H1 (cell line): ENCODE data around the gene P3H3. TPM values are rescaled to one million over a fixed set of nuclear protein-coding genes. Genes with fewer than 3 reads are reported as not detected.
A peak's percentile ranks its signal among the peaks of the same experiment; 100 is the strongest.

ENCODE experiments used
- CTCF ChIA-PET: fragments of 300-600 bp; sonication (Branson Sonifier 250); formaldehyde crosslinking; loops from one replicate; lab custom pipeline; 2021; ENCODE audit not compliant: partially characterized antibody; lab: Charles Lee
- POLR2A ChIA-PET: fragments of 300-600 bp; sonication (Branson Sonifier 250); formaldehyde crosslinking; loops from one replicate; lab custom pipeline; 2021; ENCODE audit warnings: inconsistent platforms; ENCODE audit not compliant: partially characterized antibody; lab: Charles Lee
- DNase-seq, 2 experiments: peaks; one replicate each; pipeline versions ENCODE4 v3.0.0 to v3.0.0-alpha.2; 2010 to 2022; ENCODE audit warnings: low spot score in 2 of 2, low read depth in 1 of 2, mixed read lengths in 1 of 2
- FAIRE-seq: peaks from 2 replicates; lab custom pipeline; 2011; peaks lifted over from hg19 to GRCh38; lab: Jason Lieb, UNC
- H2AFZ ChIP-seq: 2 replicates; pipeline ENCODE4 v1.8.1; 2012; ENCODE audit warnings: low read length, inconsistent platforms
- H2AK5ac ChIP-seq: 2 replicates; pipeline ENCODE4 v1.6.1; 2013; ENCODE audit warnings: low read depth, low read length
- H2BK120ac ChIP-seq: replicated peaks from 2 replicates; pipeline ENCODE3; 2013; ENCODE audit warnings: low read depth, low read length, inconsistent platforms
- H2BK12ac ChIP-seq: 2 replicates; pipeline ENCODE4 v1.6.1; 2013; ENCODE audit warnings: low read depth, low read length
- H2BK15ac ChIP-seq: 2 replicates; pipeline ENCODE4 v1.6.1; 2013; ENCODE audit warnings: low read length
- H2BK20ac ChIP-seq: 2 replicates; pipeline ENCODE4 v1.6.1; 2013; ENCODE audit warnings: low read length
- H2BK5ac ChIP-seq: 2 replicates; pipeline ENCODE4 v1.6.1; 2013; ENCODE audit warnings: low read depth, low read length
- H3K14ac ChIP-seq: 2 replicates; pipeline ENCODE4 v1.6.1; 2013; ENCODE audit warnings: inconsistent platforms; ENCODE audit not compliant: insufficient read length
- H3K18ac ChIP-seq: 2 replicates; pipeline ENCODE4 v1.6.1; 2013; ENCODE audit warnings: low read length; ENCODE audit errors: extremely low read depth
- H3K23ac ChIP-seq: 2 replicates; pipeline ENCODE4 v1.6.1; 2013; ENCODE audit warnings: inconsistent platforms; ENCODE audit not compliant: insufficient read length
- H3K23me2 ChIP-seq: 2 replicates; pipeline ENCODE4 v1.6.1; 2013; ENCODE audit warnings: low read depth, low read length
- H3K27ac ChIP-seq: 2 replicates; pipeline ENCODE4 v1.6.1; 2011; ENCODE audit warnings: low read depth, low read length, inconsistent platforms
- H3K27me3 ChIP-seq, 4 experiments: replicated peaks in 1 of 4; 1 replicate in 1 of 4; 2 replicates in 3 of 4; pipeline versions ENCODE4 v1.6.1 to v1.8.1; 2011 to 2013; ENCODE audit warnings: low read length in 3 of 4, mild to moderate bottlenecking in 3 of 4, inconsistent platforms in 2 of 4, mixed read lengths in 2 of 4, moderate library complexity in 1 of 4; ENCODE audit not compliant: control insufficient read depth in 3 of 4, insufficient read depth in 3 of 4; ENCODE audit errors: extremely low read depth in 1 of 4
- H3K36me3 ChIP-seq, 4 experiments: 2 replicates each; pipeline versions ENCODE4 v1.6.1 to v1.8.1; 2011 to 2013; ENCODE audit warnings: mild to moderate bottlenecking in 4 of 4, low read length in 3 of 4, moderate library complexity in 2 of 4, control low read depth in 1 of 4, inconsistent platforms in 1 of 4; ENCODE audit not compliant: insufficient read depth in 4 of 4, control insufficient read depth in 2 of 4
- H3K4ac ChIP-seq: replicated peaks from 2 replicates; pipeline ENCODE3; 2013; ENCODE audit warnings: low read length, low read depth, mixed read lengths, inconsistent platforms; ENCODE audit not compliant: insufficient read length
- H3K4me1 ChIP-seq, 4 experiments: replicated peaks in 1 of 4; 1 replicate in 1 of 4; 2 replicates in 3 of 4; pipeline versions ENCODE4 v1.6.1 to v1.8.1; 2011 to 2013; ENCODE audit warnings: low read length in 3 of 4, inconsistent platforms in 2 of 4, mixed read lengths in 1 of 4; ENCODE audit not compliant: insufficient read depth in 4 of 4, control insufficient read depth in 3 of 4
- H3K4me2 ChIP-seq, 2 experiments: 2 replicates each; pipeline versions ENCODE4 v1.6.1 to v1.8.1; 2011 to 2013; ENCODE audit warnings: low read depth in 2 of 2, low read length in 2 of 2, control low read depth in 1 of 2, inconsistent platforms in 1 of 2, mild to moderate bottlenecking in 1 of 2; ENCODE audit not compliant: insufficient read depth in 1 of 2
- H3K4me3 ChIP-seq, 4 experiments: fragments of 200-600, 300-600 bp in 1 of 4; sonication (generic), shearing (Covaris generic), sonication (Bioruptor Twin) in 1 of 4; 2 replicates each; pipeline versions ENCODE4 v1.5.1 to v1.8.1; 2011 to 2016; ENCODE audit warnings: low read length in 4 of 4, low read depth in 3 of 4, control low read depth in 2 of 4, inconsistent platforms in 2 of 4, mild to moderate bottlenecking in 2 of 4, mixed read lengths in 1 of 4, moderate library complexity in 1 of 4; ENCODE audit not compliant: insufficient read depth in 2 of 4; ENCODE audit errors: extremely low read depth in 1 of 4
- H3K56ac ChIP-seq: replicated peaks from 2 replicates; pipeline ENCODE3; 2013; ENCODE audit warnings: low read depth, mild to moderate bottlenecking, mixed read lengths, low read length, inconsistent platforms; ENCODE audit not compliant: insufficient read length
- H3K79me1 ChIP-seq: 2 replicates; pipeline ENCODE4 v1.6.1; 2013; ENCODE audit warnings: low read depth, low read length, control low read depth
- H3K79me2 ChIP-seq, 2 experiments: 2 replicates each; pipeline versions ENCODE4 v1.6.1 to v1.8.1; 2012 to 2013; ENCODE audit warnings: low read length in 2 of 2, mild to moderate bottlenecking in 2 of 2, inconsistent platforms in 1 of 2; ENCODE audit not compliant: insufficient read depth in 2 of 2, control insufficient read depth in 1 of 2
- H3K9ac ChIP-seq, 4 experiments: replicated peaks in 1 of 4; 1 replicate in 1 of 4; 2 replicates in 3 of 4; pipeline versions ENCODE4 v1.6.1 to v1.8.1; 2011 to 2013; ENCODE audit warnings: low read depth in 3 of 4, low read length in 3 of 4, control low read depth in 2 of 4, mild to moderate bottlenecking in 2 of 4, moderate library complexity in 2 of 4, inconsistent platforms in 1 of 4; ENCODE audit errors: extremely low read depth in 1 of 4
- H3K9me3 ChIP-seq, 2 experiments: 2 replicates each; pipeline versions ENCODE4 v1.6.1 to v1.8.1; 2012 to 2013; ENCODE audit warnings: mild to moderate bottlenecking in 2 of 2, moderate library complexity in 2 of 2, control low read depth in 1 of 2, inconsistent platforms in 1 of 2, low read depth in 1 of 2, low read length in 1 of 2, mixed read lengths in 1 of 2; ENCODE audit not compliant: insufficient read depth in 2 of 2
- H4K20me1 ChIP-seq, 2 experiments: replicated peaks in 1 of 2; 2 replicates each; pipeline versions ENCODE3 to v1.8.1; 2011 to 2013; ENCODE audit warnings: inconsistent platforms in 2 of 2, low read length in 2 of 2, mild to moderate bottlenecking in 1 of 2; ENCODE audit not compliant: insufficient read depth in 2 of 2, control insufficient read depth in 1 of 2
- H4K5ac ChIP-seq: 2 replicates; pipeline ENCODE4 v1.6.1; 2013; ENCODE audit warnings: low read length, low read depth, mixed read lengths, inconsistent platforms; ENCODE audit not compliant: insufficient read length
- H4K8ac ChIP-seq: 2 replicates; pipeline ENCODE4 v1.8.0; 2013; ENCODE audit warnings: mild to moderate bottlenecking, moderate library complexity, low read length, inconsistent platforms; ENCODE audit not compliant: insufficient read depth; ENCODE audit errors: extremely low read depth
- H4K91ac ChIP-seq: replicated peaks from 2 replicates; pipeline ENCODE3; 2013; ENCODE audit warnings: low read length, mixed read lengths, inconsistent platforms; ENCODE audit not compliant: insufficient read length
- EZH2 ChIP-seq: fragments of 200-600 bp; sonication (generic); IDR thresholded peaks from 2 replicates; pipeline ENCODE4 v1.7.1; 2012; ENCODE audit warnings: low read depth, mild to moderate bottlenecking, moderate library complexity, low read length, inconsistent platforms; ENCODE audit not compliant: severe bottlenecking
- GABPA ChIP-seq: IDR thresholded peaks from 2 replicates; pipeline ENCODE4 v1.6.1; 2011; ENCODE audit warnings: mild to moderate bottlenecking, low read length, moderate library complexity, borderline replicate concordance; ENCODE audit not compliant: insufficient read depth
- MAFK ChIP-seq: IDR thresholded peaks from 2 replicates; pipeline ENCODE4 v1.6.1; 2012; ENCODE audit warnings: low read depth, mild to moderate bottlenecking, improper control_type of control experiment, low read length
- RAD21 ChIP-seq, 2 experiments: IDR thresholded peaks in 1 of 2; conservative IDR thresholded peaks in 1 of 2; 2 replicates each; pipeline ENCODE4 v1.6.1; 2011; ENCODE audit warnings: low read depth in 2 of 2, low read length in 2 of 2, improper control_type of control experiment in 1 of 2, inconsistent platforms in 1 of 2, mild to moderate bottlenecking in 1 of 2, moderate library complexity in 1 of 2
- RFX5 ChIP-seq: IDR thresholded peaks from 2 replicates; pipeline ENCODE4 v1.6.1; 2011; ENCODE audit warnings: low read depth, low read length, improper control_type of control experiment, borderline replicate concordance
- SIN3A ChIP-seq, 2 experiments: IDR thresholded peaks in 1 of 2; conservative IDR thresholded peaks in 1 of 2; 2 replicates each; pipeline ENCODE4 v1.6.1; 2011 to 2012; ENCODE audit warnings: low read length in 2 of 2, improper control_type of control experiment in 1 of 2, low read depth in 1 of 2, mild to moderate bottlenecking in 1 of 2
- SIRT6 ChIP-seq: IDR thresholded peaks from one replicate; pipeline ENCODE4 v1.7.1; 2012; ENCODE audit warnings: low read length, inconsistent platforms
- SIX5 ChIP-seq: IDR thresholded peaks from 2 replicates; pipeline ENCODE4 v1.6.1; 2011; ENCODE audit warnings: mild to moderate bottlenecking, low read depth, low read length
- TCF12 ChIP-seq: IDR thresholded peaks from 2 replicates; pipeline ENCODE4 v1.6.1; 2011; ENCODE audit warnings: low read depth, mild to moderate bottlenecking, low read length
- ZNF274 ChIP-seq: IDR thresholded peaks from 2 replicates; pipeline ENCODE4 v1.7.0; 2012; ENCODE audit warnings: low read length, borderline replicate concordance; ENCODE audit errors: extremely low read depth
- WGBS, 2 experiments: shearing (Covaris generic) in 1 of 2; methylation state at CpG; one replicate each; pipeline versions ENCODE4 v1.1.6 to v1.1.7; 2013 to 2015; ENCODE audit warnings: low lambda C conversion rate in 2 of 2, mixed read lengths in 2 of 2, inconsistent platforms in 1 of 2, low coverage in 1 of 2, missing lambda C conversion rate in 1 of 2; ENCODE audit not compliant: insufficient replicate concordance in 2 of 2, insufficient coverage in 1 of 2, insufficient read length in 1 of 2; ENCODE audit errors: extremely low coverage in 1 of 2, missing lambda C conversion rate in 1 of 2; 5-methylcytosine and 5-hydroxymethylcytosine counted together
- polyA plus RNA-seq, 7 experiments: library from polyadenylated mRNA; depleted of rRNA in 3 of 7; stranded (reverse) in 5 of 7; unstranded in 2 of 7; fragments of >200 nt in 5 of 7; fragments of 200-250 nt in 2 of 7; gene quantifications; 1 replicate in 5 of 7; 2 replicates in 1 of 7; 4 replicates in 1 of 7; pipeline versions ENCODE4 v1.2.1 to v1.2.3, GENCODE V29; 2011 to 2013; ENCODE audit warnings: missing spikeins in 2 of 7, mixed read lengths in 2 of 7
- total RNA-seq: library from RNA; stranded (reverse); fragmentation: NEBNext Ultra II Directional; extraction: Animal tissue kit (Norgen Biotek cat#: 25700); gene quantifications from 2 replicates; pipeline ENCODE4 v1.2.1, GENCODE V29; 2021

The P3H3 gene
- total and polyA plus RNA-seq, 2 of the 8 experiments (the other 6 are each of a cell fraction or from before 2014, with no cell fraction given), result 22.9 to 43.5 TPM

DNA sequence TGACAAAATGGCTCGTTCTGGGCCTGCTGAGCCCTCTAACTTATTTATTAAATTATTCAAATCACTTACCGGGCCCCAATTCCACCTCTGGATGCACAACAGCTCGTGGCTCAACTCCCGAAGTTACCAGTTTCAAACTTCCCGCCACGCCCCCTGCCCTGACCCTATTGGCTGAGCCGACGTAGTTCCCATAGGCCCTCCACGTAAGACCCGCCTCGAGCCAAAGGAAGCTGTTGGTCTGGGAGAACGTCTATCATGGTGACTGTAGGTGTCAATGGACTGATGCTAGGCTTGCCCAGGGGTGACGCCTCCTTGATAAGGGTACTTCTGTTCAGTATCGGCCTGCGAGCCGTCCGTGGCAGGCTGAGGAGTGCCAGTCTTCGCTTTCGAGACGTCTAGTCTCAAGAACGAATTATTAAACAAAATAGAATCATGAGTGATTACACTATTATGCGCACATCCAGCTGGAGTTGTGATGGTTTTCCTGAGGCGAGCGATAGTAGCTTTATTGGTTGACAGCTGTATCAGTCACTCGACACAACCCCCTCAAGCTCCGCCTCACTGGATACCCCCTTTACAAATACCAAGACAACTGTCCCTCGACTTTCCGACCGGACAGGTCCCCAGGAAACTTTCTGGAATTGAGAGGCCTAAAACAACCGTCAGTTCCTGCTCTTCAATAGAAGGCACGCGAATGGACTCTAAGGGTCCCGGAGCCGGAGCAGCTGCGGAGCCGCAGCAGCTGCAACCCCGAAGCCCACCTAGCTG, 23.1 kb downstream of the P3H3 start, which contains the start of gene CDCA3:
TSS of gene CDCA3 (minus strand) at position 134 of the 768 bp plus-strand sequence. CDS start 334 bp downstream, outside the sequence.
- Histone ChIP-seq H2BK5ac (peak within 1 kb of the TSS; percentile 89), H2BK15ac (0 out of 2 replicates have a peak within 1 kb of the TSS, but pooled peaks have one; percentile 63), H3K23ac (no peak within 1 kb of the TSS), H4K8ac (peak within 1 kb of the TSS; percentile 93), H3K9me3 (no peaks in the 10 kb centered on the region), H3K27ac (peak within 1 kb of the TSS; percentile 77; the same call in 1 of the 2 replicates), H3K79me2 (peaks cover 0 to 29% of the 10 kb centered on the region in 2 experiments; a peak in 2 of 4 replicates), H3K4ac (peak within 1 kb of the TSS; percentile 59), H3K4me2 (peak within 1 kb of the TSS; percentile 65 to 96), H4K20me1 (peaks cover 0 to 3% of the 10 kb centered on the region in 2 experiments), H3K79me1 (peaks cover 2% of the 10 kb centered on the region), H3K23me2 (peaks cover 12% of the 10 kb centered on the region), H3K18ac (peak within 1 kb of the TSS; percentile 98), H3K56ac (peak within 1 kb of the TSS; percentile 85), H2BK12ac (peak within 1 kb of the TSS; percentile 29; the same call in 1 of the 2 replicates), H2AFZ (peak within 1 kb of the TSS; percentile 91), H3K27me3 (no peaks in the 10 kb centered on the region), H3K4me3 (peak within 1 kb of the TSS; percentile 79 to 94 (median 88)), H3K9ac (peak within 1 kb of the TSS; percentile 75 to 84 (median 78)), H2BK120ac (no peak within 1 kb of the TSS), H2AK5ac (no peak within 1 kb of the TSS), H3K4me1 (peaks cover 0 to 14% (median 3%) of the 10 kb centered on the region in 4 experiments; a peak in 5 of 7 replicates), H4K91ac (peak within 1 kb of the TSS; percentile 81), H2BK20ac (no peak within 1 kb of the TSS), H3K36me3 (peaks cover 9 to 33% (median 23%) of the 10 kb centered on the region in 4 experiments; a peak in 7 of 8 replicates), H4K5ac (peak within 1 kb of the TSS; percentile 92), H3K14ac (peak within 1 kb of the TSS; percentile 57)
- DNase-seq, result peak in 1 of 2 experiments; percentile 94
- 2% methylated on average over 36 of the region's 37 CpGs; no CpG with 5 or more reads in 1 of the 2 experiments for WGBS, 2 experiments
- CTCF ChIA-PET, result interaction anchor here (0.5 to 19.8 kb wide), 14 partner anchors 14 to 1004 kb away, joined by 3 to 292 read pairs (median 4); partner anchors contain the start of genes GNB3, MLF2, P3H3 and SPSB2
- FAIRE-seq, result peak; percentile 96
- POLR2A ChIA-PET, result interaction anchor here (0.6 to 25.7 kb wide), 28 partner anchors 16 to 528 kb away, joined by 3 to 588 read pairs (median 4); partner anchors contain the start of genes C12orf57, COPS7A, ENO2 and GAPDH
- no peak for TF ChIP-seq SIRT6
- TF ChIP-seq MAFK, result no peak
- TF ChIP-seq RFX5, result no peak
- TF ChIP-seq EZH2, result no peak
- TF ChIP-seq RAD21 (IDR thresholded peaks at IDR 0.05 in 1 of 2, conservative IDR thresholded peaks at IDR 0.05 in 1 of 2; ENCODE audit: low read depth in 2 of 2, low read length in 2 of 2), result no peak
- TF ChIP-seq TCF12, result no peak
- TF ChIP-seq SIX5, result no peak
- TF ChIP-seq ZNF274, result no peak
- TF ChIP-seq SIN3A (conservative IDR thresholded peaks at IDR 0.05 in 1 of 2, IDR thresholded peaks at IDR 0.05 in 1 of 2; ENCODE audit: low read depth in 1 of 2, low read length in 2 of 2), result peak; percentile 89 to 96
- no peak for TF ChIP-seq GABPA
